Dedifferentiated amniotic fluid mesenchymal stem cell (primary cell): ENCODE results near the gene DUSP5.

Experiments used
- DNase-seq: peaks from one replicate; pipeline ENCODE4 v3.0.0-alpha.2; 2016; ENCODE audit errors: extremely low spot score

The DUSP5 gene

DNA sequence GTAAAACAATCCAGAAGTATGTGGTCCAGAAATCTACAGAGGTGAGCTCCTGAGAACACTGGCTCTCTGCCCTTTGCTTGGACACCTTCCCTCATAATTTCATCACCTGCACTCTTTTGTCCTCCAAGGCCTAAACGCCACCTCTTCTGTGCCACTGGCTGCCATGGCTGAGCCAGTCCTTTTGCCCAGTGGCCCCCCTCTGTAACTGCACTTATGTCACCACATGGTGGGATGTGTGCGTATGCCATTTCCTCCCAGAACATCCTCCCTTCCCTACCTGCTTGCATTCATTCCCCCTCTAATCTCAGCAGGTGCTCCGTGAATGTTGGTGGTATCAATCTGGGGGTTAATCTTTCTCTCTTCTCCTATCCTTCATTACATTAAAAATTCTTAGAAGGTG, 17.3 kb upstream of the DUSP5 start:
- DNase-seq, result no peak

DNA sequence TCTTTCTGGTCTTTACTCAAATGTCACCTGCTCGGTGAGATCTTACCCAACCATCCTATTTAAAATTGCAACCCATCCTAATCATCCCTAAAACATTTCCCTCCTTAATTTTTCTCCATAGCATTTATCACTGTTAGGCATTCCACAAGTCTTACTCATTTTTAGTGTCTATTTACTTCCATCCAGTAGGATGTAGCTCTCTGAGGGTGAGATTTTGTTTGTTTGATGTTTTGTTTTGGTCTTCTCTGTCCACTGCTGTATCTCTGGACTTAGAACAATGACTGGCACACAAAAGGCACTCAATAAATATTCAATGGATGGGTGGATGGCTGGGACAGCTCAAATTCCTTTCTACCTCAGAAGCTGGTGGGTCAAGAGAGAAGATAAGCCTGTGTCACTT, 15.8 kb upstream of the DUSP5 start:
- no peak for DNase-seq

GRCh38 chr10:110483633-110484032, 14.1 kb upstream of the DUSP5 start:
- DNase-seq, result no peak

- DNase-seq, result no peak
These were observed 12.2 kb upstream of the DUSP5 start for GRCh38 chr10:110485541-110485940.

GRCh38 chr10:110486680-110487410, 10.9 kb upstream of the DUSP5 start:
- DNase-seq, result no peak

DNA sequence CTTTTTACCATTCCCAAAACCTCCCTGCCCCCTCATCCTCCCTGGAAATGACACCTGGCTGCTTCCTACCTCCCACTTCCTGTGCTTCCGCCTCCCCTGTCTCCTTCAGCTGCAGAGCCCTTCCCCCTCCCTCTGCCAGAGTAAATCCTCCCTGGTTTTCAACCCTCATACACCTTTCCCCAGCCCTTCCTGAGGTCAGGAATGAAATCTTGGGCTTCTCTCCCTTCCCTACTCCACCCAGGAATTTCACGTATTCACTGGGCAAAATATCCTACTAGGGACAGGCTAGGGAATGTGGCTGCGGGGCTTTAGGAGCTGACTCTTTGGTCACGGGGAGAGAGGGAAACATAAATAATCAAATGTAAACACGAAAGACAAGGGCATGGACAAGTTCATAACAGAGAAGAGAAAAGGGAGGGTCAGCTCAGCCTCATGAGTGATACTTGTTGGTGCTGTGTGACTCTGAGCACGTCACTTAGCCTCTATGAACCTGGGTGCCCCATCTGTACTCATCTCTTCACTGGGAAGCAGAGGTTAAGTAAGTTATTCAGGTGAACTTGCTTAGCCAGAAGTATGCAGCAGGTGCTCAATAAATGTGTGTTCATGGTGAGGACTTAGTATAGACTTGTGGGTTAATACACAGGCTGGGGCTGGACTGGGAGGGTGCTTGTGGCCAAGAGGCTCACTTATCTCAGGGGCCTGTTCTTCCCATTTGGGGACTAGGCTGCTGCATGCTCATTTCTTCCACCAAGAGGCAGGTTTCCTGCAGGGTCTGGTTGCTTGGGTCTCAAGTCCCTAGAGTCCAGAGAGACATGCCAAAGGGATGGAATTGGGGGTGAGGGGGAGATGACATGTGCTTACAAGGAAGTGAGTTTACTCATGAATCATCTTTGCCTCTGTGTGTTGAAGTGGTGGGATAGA, 10.0 kb upstream of the DUSP5 start:
- DNase-seq, result no peak

DNA sequence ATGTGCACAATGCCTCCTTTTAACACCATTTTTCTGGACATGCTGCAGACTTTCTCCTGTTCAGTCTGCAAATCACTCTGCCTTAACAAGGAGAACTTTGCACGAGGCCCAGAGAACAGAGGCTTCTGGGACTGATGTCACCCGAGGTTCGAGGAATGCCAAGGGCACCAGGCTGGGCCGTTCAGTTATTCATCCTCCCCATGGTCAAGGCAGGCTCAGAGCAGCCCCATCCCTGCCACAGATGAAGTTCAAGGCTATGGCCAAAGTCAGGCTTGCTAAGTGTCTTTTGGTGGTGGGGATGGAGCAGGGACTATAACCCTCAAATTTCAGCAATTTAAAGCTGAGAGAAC, 9.4 kb upstream of the DUSP5 start:
- DNase-seq, result no peak

DNA sequence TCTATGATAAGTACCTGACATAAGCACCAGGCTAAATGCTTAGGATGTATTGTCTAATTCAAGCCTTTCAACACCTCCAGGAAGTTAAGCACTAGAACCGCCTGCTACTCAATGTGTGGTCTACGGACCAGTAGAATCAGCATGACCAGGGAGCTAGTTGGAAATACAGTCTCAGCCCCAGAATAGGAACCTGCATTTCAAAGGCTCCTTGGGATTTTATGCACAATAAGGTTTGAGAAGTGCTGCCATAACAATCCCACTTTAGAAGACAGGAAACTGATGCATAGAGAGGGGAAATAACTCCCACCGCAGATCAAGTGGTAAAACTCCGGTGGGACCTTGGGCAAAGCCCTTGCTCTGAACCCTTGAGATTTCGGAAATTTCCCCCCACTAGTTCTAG, 8.8 kb upstream of the DUSP5 start:
- no peak for DNase-seq

- DNase-seq, result no peak
These were observed 7.1 kb upstream of the DUSP5 start for GRCh38 chr10:110490640-110491039.

- DNase-seq, result no peak
These were observed 6.4 kb upstream of the DUSP5 start for GRCh38 chr10:110491346-110491745.

DNA sequence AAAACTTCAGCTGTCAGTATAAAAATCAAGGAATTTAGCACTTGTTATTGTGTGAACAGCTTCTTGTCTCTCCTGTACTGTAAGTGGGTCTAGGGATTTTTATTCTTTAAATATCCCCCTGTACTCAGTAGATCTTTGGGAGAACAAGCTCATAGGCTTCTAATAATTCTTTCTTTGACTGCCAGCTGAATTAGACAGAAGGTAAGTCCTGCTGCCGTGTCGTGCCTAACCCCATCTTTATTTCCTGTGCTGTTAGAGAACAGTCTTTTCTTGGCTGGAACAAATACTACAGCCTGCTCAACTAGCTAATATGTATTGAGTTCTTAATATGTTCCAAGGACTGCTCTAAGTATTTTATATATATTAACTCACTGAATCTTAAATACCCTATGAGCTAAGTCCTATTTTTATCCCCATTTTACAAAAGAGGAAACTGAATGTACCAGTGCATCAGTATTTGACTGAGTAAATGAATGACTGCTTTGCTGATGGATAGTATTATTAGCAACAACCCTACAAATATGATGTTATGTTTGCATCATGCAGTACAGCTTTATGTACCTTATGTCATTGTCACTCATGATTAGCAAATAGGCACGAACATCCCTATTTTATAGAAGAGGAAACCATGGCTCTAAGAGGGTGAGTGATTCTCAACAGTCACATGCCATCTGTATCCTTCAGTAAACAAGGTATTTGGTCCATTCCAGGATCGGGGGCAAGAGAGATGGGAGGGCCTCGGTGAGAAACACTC, 5.5 kb upstream of the DUSP5 start:
- DNase-seq, result no peak

DNA sequence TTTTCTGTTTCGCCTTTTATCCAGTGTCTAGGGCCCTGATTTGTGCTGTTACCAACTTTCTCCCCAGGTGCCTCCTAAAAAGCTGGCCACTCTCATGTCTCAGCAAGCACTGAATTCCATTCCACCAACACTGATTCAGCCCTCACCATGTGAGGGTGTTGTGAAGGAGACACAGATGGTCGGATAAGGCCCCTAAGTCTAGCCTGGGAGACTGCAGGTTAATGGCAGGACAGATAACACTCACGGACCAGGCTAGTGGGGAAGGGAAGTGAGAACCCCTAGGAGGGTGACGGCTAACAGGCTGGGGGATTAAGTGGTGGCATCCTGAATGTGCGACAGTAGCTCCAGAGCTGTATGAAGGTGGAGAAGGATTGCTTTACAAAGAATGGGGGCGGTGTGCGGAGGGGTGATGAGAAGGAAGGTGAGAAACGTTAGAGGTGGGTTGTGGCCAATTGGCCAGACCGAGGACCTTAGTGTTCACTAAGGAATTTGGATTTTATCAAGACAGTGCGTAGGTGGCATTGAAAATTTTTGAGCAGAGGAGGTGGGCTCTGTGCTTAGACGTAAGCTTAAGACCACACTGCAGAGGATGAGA, 3.8 kb upstream of the DUSP5 start:
- DNase-seq, result no peak

DNA sequence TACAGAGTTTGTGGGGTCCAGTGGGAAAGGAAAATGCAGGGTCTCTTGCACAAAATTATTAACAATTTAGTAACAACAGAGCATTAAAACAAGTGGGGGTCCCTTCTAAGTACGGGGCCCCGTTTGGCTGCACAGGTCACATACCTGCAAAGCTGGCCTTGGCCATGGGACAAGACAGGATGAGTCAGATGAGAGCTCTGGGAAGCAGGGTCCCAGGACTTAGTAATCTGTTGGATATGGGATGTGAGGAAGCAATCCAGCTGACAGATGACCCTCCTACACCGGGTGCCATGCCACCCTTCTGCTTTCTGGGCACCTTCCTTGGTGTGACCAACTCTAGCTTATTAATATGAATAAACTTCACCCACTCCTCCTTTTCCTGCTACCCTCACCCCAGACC, 3.2 kb upstream of the DUSP5 start:
- no peak for DNase-seq

- DNase-seq, result peak; percentile 67
These were observed 1.8 kb upstream of the DUSP5 start for GRCh38 chr10:110495731-110496552.

DNA sequence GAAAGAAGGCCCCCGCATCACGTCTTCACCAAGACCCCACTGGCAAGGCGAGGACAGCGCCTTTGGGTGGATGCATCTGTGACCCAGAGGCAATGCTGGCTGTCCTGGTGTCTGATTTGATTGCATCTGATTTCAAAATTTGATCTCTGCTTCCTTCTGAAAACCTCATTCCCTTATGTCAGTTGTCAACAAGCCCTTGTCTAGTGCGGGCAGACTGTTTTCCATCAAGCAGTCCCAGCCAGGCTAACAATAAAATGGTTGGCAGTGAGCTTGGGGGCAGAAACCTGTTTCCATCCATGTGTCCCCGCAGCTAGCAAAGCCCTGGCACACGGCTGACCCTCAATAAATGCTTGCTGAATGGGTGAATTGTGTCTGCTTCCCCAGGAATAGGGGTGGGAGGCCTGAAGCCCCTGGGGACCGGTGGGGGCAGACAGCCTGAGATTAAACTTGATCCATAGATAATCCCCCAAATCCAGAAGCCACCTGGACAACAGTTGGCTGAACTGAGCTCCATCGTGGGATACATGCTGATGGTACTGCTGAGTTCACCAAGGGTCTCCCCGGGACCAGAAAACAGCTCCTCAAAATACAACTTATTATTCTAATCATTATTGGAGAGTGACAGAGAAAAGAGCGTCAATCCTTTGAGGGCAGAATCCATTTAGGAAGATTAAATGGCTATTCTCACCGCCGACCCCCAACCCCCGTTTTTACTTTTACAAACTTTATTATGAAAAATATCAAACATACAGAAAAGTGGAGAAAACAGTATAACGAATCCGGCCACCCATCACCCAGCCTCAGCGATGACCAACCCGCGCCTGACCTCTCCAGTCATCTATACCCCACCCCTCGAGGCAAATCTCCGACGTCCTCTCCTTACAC, 912 bp upstream of the DUSP5 start:
- no peak for DNase-seq

DNA sequence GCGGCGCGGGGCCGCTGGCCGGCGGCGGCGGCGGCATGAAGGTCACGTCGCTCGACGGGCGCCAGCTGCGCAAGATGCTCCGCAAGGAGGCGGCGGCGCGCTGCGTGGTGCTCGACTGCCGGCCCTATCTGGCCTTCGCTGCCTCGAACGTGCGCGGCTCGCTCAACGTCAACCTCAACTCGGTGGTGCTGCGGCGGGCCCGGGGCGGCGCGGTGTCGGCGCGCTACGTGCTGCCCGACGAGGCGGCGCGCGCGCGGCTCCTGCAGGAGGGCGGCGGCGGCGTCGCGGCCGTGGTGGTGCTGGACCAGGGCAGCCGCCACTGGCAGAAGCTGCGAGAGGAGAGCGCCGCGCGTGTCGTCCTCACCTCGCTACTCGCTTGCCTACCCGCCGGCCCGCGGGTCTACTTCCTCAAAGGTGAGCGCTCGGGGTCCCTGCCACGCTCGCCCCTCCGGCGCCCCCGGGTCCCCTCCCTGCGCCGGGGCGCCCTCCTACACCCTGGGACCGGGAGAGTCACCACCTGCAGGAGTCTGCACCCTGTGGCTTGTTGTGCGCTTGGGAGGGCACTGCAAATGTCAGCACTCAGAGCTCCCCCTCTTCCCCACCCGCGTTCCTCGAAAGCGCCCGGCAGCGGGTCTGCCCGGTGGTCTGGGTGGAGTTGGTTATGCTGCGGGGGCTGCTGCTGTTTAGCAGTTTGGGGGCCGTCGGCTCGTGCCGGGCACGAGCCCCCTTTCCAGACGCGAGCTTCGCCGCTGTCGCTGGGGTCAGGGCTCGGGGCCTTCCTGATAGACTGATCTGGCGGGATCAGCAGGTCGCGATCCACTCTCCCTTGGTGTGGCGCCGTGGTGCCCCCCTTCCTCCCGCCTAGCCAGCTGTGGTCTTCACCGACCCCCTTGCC, 627 bp downstream of the DUSP5 start:
- DNase-seq, result peak; percentile 22

DNA sequence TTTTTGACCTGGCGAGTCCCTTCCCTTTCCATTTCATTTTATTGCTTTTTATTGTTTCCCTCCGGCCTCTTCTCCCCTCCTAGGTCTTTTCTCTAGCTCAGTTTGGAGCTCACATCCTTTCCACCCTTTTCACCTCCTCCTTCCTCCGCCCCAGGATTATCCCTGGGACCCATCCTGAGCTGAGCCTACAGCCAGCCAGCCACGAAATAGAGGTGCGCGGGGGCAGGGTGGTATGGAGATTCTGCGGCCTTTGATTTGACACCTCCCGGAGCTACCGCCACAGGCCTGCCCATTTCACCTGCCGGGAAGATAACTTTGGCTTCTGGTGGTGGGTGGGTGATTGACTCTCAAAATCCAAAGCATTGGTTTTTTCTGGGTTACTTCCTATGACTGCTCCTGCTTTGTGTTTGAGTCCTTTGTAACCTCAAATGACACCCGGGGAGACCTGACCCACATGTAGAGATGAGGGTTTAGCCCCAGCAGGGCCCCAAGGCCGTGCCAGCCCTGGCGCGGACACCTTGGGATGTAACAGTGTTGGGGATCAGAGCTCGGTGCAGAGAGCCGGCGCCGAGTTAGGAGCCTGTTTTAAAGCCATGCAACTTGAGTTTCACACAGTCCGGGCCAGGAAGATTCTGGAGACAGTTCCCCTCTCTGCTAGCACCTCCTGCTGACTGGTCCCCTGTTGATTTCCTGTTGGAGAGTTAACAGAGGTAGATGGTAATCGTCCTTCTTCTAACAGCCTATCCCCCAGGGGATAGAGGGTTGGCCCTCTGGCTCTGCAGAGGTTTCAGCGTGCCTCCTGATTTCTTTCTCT, 1.5 kb downstream of the DUSP5 start:
- no peak for DNase-seq

DNA sequence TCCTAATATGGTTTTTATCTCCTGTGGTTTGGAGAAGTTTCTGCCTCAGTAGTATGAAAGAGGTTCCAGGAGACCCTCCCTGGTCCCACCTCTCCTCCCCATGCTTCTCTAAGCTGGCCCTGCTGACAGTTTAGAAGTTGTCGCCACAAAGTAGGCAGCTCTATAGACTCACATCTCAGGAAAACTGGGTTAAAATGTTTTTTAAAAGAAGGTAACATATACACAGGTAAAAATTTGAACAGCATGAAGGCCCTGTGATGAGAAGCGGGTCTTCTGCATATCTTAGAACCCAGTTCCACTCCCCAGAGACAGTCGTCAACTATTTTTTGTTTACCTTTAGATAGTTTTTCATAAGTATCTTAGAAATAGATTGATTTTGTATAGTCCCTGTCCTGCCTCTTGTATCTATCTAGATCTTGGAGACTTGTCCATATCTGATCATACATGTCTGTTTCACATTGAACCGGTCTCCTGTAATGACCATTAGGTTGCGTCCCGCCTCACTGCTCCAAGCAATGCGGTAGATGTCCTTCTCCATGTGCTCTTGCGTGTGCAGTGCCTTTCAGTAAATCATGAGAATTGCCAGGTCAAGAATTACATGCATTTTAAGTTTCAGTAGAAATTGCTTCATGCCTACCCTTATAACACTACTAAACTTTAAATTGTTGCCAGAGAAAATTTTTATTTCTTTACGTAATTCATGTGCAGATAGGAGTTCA, 2.2 kb downstream of the DUSP5 start:
- DNase-seq, result no peak
